Lung (tissue), 12 donors: ENCODE results near the gene CERS1. TPM values are rescaled to one million over a fixed set of nuclear protein-coding genes. Genes with fewer than 3 reads are reported as not detected.

Experiments
- ATAC-seq: fragments of 200-7000 bp; cut with Tn5 transposase; one replicate; pipeline ENCODE4 v1.9.1; 2020; ENCODE audit warnings: moderate number of reproducible peaks; ENCODE audit not compliant: insufficient read depth, low FRiP score
- DNase-seq, 3 donors: peaks; one replicate each; pipeline ENCODE4 v3.0.0-alpha.2; 2013 to 2017
- H3K27ac ChIP-seq, 2 donors: one replicate each; pipeline ENCODE4 v1.5.1; 2013; ENCODE audit warnings: mild to moderate bottlenecking in 2 of 2, moderate library complexity in 2 of 2, control low read depth in 1 of 2, inconsistent platforms in 1 of 2, low read depth in 1 of 2, low read length in 1 of 2
- H3K27me3 ChIP-seq, 3 donors: one replicate each; pipeline ENCODE4 v1.5.1; 2013; ENCODE audit warnings: low read length in 2 of 3; ENCODE audit not compliant: control insufficient read depth in 3 of 3, insufficient read depth in 3 of 3
- H3K36me3 ChIP-seq, 4 donors: one replicate each; pipeline ENCODE4 v1.5.1; 2013; ENCODE audit warnings: low read length in 4 of 4, mild to moderate bottlenecking in 1 of 4, moderate library complexity in 1 of 4; ENCODE audit not compliant: control insufficient read depth in 4 of 4, insufficient read depth in 4 of 4
- H3K4me1 ChIP-seq, 5 donors: one replicate each; pipeline ENCODE4 v1.5.1; 2013; ENCODE audit warnings: low read length in 5 of 5, mild to moderate bottlenecking in 2 of 5, moderate library complexity in 1 of 5; ENCODE audit not compliant: control insufficient read depth in 5 of 5, insufficient read depth in 5 of 5
- H3K4me3 ChIP-seq: one replicate; pipeline ENCODE4 v1.5.1; 2013; ENCODE audit warnings: mild to moderate bottlenecking, control low read depth, moderate library complexity
- H3K9ac ChIP-seq, 2 donors: one replicate each; pipeline ENCODE4 v1.5.1; 2013; ENCODE audit warnings: low read length in 2 of 2, control low read depth in 1 of 2; ENCODE audit not compliant: insufficient read depth in 1 of 2
- H3K9me3 ChIP-seq, 4 donors: one replicate each; pipeline ENCODE4 v1.5.1; 2013; ENCODE audit warnings: low read length in 3 of 4, mild to moderate bottlenecking in 1 of 4, moderate library complexity in 1 of 4; ENCODE audit not compliant: control insufficient read depth in 4 of 4, insufficient read depth in 3 of 4
- WGBS, 2 donors: extraction: QIAGEN DNeasy Blood & Tissue Kit; methylation state at CpG; one replicate each; pipeline ENCODE4 v1.1.7; 2013; 5-methylcytosine and 5-hydroxymethylcytosine counted together
- polyA plus RNA-seq, 2 donors: library from polyadenylated mRNA; stranded (reverse); fragments of 200-250 nt; gene quantifications; one replicate each; pipeline ENCODE4 v1.2.1, GENCODE V29; 2013
- total RNA-seq, 2 donors: library from RNA; depleted of rRNA in 1 of 2; stranded (reverse); fragments of >200 nt in 1 of 2; gene quantifications; one replicate each; pipeline ENCODE4 v1.2.1, GENCODE V29; 2014 to 2021
- TF ChIP-seq, protein P1 (sequence below): IDR thresholded peaks from 2 replicates; pipeline ENCODE4 v1.5.1; 2012; ENCODE audit warnings: mild to moderate bottlenecking; ENCODE audit errors: control extremely low read depth, extremely low read depth
- donor health status: control.
- donor health status: control.
- donor health status: Bipolar disorder and iron deficiency.
- donor health status: healthy.
- donor health status: DM: yes; HTN: yes; CAD: no.

CERS1 gene
- total and polyA plus RNA-seq, 4 donors: 0.14 to 1.7 (median 0.35) TPM

DNA sequence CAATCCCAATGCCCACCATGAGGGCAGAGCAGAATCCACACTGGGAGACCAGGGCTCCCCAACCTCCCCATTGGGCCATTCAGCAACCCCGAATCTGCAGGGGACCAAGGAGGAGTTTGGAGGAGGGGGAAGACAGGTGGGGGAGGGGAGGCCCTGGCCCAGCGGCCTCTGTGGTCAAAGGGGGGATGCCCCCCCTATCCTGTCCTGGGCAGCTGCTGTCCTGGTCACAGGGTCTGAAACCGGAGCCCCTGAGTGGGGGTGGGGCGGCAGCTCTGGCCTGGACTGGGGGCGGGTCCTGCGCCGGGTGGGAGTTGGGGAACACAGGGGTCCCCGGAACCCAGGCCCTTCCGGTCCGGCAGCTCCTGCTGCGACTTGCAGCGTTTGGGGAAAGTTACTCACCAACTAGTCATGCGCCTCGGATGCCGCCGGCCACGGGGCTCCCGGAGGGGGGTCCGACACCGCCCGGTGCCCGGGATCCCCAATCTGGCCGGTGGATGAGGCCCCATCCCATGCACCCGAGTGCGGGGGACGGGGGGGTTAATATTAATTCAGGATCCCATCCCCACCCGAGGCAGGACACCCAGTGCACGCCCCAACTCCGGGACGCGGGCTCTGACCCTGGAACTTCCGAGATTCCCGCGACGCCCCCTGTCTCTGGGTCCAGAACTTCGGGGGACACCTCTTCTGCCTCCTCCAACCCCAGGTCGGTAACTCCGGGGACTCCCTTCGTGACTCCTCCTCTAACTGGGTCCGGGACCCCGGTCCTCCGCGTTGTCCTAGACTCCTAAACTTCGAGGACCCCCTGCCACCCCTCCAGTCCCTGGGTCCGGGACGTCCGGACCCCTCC is 44.2 kb upstream of the CERS1 start:
- Histone ChIP-seq H3K4me3 (peak overlapping the region; percentile 63), H3K4me1 (peaks cover 0 to 12% (median 4%) of the 10 kb centered on the region in 5 donors), H3K27ac (peak overlapping the region in 1 of 2 donors; percentile 4), H3K9ac (peak overlapping the region; percentile 23 to 25), H3K27me3 (no peaks in the 10 kb centered on the region), H3K9me3 (no peaks in the 10 kb centered on the region), H3K36me3 (peaks cover 0 to 3% (median 1%) of the 10 kb centered on the region in 4 donors)
- peak; percentile 66 for ATAC-seq
- TF ChIP-seq, protein P1, sequence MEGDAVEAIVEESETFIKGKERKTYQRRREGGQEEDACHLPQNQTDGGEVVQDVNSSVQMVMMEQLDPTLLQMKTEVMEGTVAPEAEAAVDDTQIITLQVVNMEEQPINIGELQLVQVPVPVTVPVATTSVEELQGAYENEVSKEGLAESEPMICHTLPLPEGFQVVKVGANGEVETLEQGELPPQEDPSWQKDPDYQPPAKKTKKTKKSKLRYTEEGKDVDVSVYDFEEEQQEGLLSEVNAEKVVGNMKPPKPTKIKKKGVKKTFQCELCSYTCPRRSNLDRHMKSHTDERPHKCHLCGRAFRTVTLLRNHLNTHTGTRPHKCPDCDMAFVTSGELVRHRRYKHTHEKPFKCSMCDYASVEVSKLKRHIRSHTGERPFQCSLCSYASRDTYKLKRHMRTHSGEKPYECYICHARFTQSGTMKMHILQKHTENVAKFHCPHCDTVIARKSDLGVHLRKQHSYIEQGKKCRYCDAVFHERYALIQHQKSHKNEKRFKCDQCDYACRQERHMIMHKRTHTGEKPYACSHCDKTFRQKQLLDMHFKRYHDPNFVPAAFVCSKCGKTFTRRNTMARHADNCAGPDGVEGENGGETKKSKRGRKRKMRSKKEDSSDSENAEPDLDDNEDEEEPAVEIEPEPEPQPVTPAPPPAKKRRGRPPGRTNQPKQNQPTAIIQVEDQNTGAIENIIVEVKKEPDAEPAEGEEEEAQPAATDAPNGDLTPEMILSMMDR: no peak
- peak; percentile 62 to 78 (median 73) for DNase-seq
- WGBS, 2 donors: 1% methylated on average over 38 to 47 of the region's 47 CpGs

DNA sequence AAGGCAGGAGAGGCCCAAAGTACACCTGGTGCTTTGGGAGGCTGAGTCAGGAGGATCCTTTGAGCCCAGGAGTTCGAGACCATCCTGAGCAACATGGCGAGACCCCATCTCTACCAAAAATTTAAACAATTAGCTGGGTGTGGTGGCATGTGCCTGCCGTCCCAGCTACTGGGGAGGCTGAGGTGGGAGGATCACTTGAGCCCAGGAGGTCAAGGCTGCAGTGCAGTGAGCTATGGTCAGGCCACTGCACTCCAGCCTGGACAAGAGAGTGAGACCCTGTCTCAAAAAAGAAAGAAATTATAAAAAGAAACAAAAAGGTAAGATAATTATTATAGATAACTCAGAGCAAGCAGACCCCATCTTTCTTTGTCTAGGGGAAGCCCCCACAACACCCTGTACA is 43.2 kb upstream of the CERS1 start:
- Histone ChIP-seq H3K36me3 (peaks cover 0 to 6% (median 4%) of the 10 kb centered on the region in 4 donors), H3K4me3 (no peak overlapping the region), H3K9ac (no peak overlapping the region), H3K27ac (no peak overlapping the region), H3K9me3 (no peaks in the 10 kb centered on the region), H3K27me3 (no peaks in the 10 kb centered on the region), H3K4me1 (peaks cover 0 to 12% (median 4%) of the 10 kb centered on the region in 5 donors)
- 92% methylated on average over 3 of the region's 3 CpGs for WGBS, 2 donors
- ATAC-seq (no peak), DNase-seq (no peak)
- TF ChIP-seq, protein P1: no peak

DNA sequence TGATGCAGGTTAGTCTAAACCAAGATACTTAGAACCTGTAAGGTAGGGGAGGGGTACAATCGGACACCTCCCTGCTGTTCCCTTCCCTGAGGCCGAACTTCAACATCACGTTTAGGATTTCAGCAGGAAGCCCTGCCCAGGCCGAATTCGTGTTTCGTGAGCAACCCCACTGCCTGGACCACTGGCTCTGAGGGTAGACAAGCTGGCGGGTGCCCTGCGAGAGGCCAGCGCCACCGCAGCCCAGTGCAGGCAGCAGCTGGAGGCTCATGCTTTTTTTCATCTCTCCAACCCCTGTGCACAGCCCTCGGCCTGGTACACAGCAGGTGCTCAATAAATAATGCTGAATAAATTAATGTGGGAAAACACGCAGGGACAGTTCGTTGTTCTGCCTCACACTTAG is 37.3 kb upstream of the CERS1 start:
- H3K36me3 ChIP-seq: peaks cover 0 to 27% (median 15%) of the 10 kb centered on the region in 4 donors
- H3K9ac ChIP-seq: no peak overlapping the region
- no peak overlapping the region for H3K4me3 ChIP-seq
- DNase-seq: no peak
- no peak for ATAC-seq
- H3K9me3 ChIP-seq: peaks cover 0 to 1% (median 0%) of the 10 kb centered on the region in 4 donors
- H3K27me3 ChIP-seq: no peaks in the 10 kb centered on the region
- H3K27ac ChIP-seq: no peak overlapping the region
- TF ChIP-seq, protein P1: no peak
- WGBS, 2 donors: 83 to 87% methylated on average over 13 of the region's 13 CpGs
- H3K4me1 ChIP-seq: peaks cover 0 to 3% (median 0%) of the 10 kb centered on the region in 5 donors
